DMS53 treated with DMSO at 0.1 percent for 48 hours (cell line): ENCODE data around the gene IZUMO2.
"Not testable (repeated sequence)": the region's sequence is repeated elsewhere in the genome, so short reads cannot be mapped to it uniquely, and the experiment has no call there.

Experiments
- DNase-seq: peaks from one replicate; lab custom pipeline; 2025; ENCODE audit not compliant: unreplicated experiment; lab: John Stamatoyannopoulos, UW

Gene IZUMO2

DNA sequence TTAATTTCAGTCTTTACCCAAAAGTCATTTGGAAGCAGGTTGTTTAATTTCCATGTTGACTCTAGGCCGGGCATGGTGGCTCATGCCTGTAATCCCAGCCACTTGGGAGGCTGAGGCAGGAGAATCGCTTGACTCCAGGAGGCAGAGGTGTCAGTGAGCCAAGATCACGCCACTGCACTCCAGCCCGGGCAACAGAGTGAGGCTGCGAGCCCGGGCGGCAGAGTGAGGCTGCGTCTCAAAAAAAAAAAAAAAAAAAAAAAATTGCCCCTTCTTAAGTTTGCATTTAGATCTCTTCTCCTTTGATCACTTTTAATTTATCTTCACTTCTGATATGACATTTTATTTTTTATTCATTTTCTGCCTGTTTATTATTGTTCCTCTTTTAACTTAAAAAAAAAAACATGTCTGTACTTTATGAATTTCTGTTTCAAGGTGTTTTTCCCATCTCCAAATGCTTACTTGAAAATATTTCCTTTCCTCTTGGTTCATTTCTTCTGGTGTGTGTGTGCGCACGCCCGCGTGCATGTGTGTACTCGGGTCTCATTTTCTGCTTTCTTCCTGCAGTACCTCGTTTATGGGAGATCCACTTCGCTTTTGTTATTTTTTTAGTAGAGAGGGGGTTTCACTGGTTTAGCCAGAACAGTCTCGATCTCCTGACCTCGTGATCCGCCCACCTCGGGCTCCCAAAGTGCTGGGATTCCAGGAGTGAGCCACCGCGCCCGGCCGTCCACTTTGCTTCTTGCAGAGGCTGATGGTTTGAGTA, 26.3 kb downstream of the IZUMO2 start:
- not testable (repeated sequence) for DNase-seq

GRCh38 chr19:50135856-50136602, 27.1 kb downstream of the IZUMO2 start:
- not testable (repeated sequence) for DNase-seq

DNA sequence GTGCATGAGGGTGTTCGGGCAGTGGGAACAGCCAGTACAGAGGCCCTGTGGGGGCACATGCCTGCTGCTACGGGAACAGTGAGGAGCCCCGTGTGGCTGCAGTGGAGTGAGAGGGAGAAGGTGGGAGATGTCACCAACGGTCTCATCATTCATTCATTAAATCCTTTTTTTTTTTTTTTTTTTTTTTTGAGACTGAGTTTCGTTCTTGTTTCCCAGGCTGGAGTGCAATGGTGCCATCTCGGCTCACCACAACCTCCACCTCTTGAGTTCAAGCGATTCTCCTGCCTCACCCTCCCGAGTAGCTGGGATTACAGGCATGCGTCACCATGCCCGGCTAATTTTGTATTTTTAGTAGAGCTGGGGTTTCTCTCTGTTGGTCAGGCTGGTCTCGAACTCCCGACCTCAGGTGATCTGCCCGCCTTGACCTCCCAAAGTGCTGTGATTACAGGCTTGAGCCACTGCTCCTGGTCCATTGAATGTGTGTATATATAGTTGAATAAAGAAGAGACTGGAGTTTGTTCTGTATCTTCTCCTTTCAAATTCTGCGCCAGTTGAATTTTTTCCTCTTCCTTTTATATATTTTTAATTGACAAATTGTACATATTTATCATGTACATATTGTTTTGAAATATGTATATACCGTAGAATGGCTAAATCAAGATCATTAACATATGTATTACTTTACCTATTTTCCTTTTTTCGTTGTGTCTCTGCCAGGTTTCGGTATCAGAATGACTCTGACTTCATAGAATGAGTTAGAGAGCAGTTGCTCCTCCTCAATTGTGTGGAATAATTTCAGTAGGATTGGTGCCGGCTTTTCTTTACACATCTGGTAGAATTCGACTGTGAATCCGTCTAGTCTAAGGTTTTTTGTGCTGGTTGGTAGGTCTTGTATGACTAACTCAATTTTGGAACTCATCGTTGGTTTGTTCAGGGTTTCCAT, 28.0 kb downstream of the IZUMO2 start:
- DNase-seq, result not testable (repeated sequence)

DNA sequence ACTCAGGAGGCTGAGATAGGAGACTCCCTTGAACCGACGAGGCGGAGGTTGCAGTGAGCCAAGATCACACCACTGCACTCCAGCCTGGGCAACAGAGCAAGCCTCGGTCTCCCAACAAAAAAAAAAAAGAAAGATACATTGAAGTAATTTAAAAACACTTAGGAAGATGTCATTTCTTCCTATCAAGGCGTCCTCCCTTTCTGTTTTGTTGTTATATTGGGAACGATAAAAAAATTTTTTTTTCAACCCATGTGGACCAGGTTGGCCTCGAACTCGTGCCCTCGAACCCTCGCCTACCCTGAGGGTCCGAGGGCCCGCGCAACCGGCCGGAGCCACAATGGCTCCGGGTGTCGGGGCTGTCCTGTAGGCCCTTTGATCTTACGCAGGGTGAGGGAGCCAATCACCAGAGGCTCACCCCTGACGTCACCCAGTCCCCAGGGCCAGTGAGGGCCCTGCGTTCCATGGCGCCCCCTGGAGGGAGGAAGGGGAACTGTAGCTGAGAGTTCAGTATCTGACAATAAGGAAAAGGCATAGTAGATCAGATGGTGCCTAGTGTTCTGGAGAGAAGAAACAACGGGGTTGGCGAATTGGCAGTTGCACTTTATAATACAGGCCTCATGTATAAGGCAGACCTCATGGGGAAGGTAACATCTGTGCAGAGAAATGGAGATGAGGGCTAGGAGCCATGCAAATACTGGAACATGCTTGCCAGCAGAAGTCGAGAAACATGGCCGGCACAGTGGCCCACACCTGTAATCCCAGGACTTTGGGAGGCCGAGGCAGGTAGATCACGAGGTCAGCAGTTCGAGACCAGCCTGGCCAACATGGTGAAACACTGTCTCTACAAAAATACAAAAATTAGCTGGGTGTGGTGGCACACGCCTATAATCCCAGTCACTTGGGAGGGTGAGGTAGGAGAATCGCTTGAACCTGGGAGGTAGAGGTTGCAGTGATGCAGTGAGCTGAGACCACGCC, 29.3 kb downstream of the IZUMO2 start:
- not testable (repeated sequence) for DNase-seq

DNA sequence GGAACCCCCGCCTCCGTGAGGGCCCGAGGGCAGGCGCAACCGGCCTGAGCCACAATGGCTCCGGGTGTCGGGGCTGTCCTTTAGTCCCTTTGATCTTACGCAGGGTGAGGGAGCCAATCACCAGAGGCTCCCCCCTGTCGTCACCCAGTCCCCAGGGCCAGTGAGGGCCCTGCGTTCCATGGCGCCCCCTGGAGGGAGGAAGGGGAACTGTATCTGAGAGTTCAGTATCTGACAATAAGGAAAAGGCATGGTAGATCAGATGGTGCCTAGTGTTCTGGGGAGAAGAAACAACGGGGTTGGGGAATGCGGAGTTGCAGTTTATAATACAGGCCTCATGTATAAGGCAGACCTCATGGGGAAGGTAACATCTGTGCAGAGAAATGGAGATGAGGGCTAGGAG, 59.1 kb downstream of the IZUMO2 start:
- not testable (repeated sequence) for DNase-seq

- DNase-seq, result not testable (repeated sequence)
Observed at GRCh38 chr19:50103405-50103804, 59.7 kb downstream of the IZUMO2 start.
